ENCODE results near the gene CACNG6.
"Not testable (repeated sequence)": the region's sequence is repeated elsewhere in the genome, so short reads cannot be mapped to it uniquely, and the experiment has no call there.

Gene CACNG6

DNA sequence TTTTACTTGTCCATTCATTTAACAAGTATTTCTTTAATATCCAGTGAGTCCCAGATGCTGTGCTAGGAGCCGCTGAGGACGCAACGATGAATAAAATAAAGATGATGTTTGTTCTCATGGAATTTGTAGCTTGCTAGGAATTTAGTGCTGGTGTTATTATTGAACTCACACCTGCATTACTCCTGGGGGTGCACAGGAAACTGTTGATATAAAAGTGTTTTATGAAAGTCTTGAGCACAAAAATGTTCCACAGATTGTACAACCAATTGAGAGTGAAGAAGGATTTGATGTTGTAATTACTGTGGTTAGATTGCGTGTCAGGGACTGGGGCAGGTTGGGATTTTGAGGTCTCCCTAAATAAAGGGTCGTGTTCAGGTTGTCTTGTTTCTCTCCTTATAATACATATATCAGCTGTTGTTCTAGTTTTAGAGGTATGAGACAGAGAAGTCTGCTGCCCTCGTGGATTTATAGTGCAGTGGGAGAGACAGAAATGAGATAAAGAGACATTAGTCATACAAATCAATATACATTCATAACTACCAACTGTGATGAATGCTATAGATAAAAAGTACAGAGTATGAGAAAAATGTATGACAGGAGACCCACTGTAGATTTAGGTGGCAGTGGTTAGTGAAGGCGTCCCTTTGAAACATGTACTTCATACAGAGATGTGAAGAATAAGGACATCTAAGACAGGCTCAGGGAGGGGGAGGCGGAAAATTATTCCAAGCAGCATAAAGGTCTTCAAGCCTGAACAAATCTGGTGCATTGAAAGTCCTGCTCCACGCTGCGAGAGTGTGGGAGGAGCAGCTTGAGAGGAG, 11.3 kb downstream of the CACNG6 start:
- DNase-seq: no peak

GRCh38 chr19:54009440-54009839, 18.0 kb downstream of the CACNG6 start:
- DNase-seq: no peak

GRCh38 chr19:54010474-54010873, 19.0 kb downstream of the CACNG6 start:
- DNase-seq: no peak

GRCh38 chr19:54011507-54012211, 20.2 kb downstream of the CACNG6 start:
- DNase-seq: no peak

DNA sequence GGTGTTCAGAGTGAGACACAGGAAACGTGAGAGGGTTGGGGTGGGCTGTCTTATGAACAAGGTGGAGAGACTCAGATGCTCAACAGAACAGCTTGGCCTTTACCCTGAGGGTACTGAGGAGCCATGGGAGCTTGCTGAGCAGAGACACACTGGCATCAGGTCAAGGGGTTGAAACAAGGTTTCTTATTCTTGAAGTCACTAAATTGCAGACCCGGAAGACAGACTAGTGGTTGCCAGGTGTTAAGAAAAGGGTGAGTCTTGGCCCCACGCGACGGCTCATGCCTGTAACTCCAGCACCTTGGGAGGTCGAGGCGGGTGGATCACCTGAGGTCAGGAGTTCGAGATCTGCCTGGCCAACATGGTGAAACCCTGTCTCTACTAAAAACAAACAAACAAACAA, 22.4 kb downstream of the CACNG6 start:
- DNase-seq: no peak

GRCh38 chr19:54014920-54015560, 23.6 kb downstream of the CACNG6 start:
- DNase-seq: peak; percentile 37

- no peak for DNase-seq
Observed at GRCh38 chr19:54017261-54017660, 25.8 kb downstream of the CACNG6 start.

- DNase-seq: no peak
Observed at GRCh38 chr19:54021363-54021762, 29.9 kb downstream of the CACNG6 start.

- no peak for DNase-seq
Observed at GRCh38 chr19:54021932-54022331, 30.5 kb downstream of the CACNG6 start.

DNA sequence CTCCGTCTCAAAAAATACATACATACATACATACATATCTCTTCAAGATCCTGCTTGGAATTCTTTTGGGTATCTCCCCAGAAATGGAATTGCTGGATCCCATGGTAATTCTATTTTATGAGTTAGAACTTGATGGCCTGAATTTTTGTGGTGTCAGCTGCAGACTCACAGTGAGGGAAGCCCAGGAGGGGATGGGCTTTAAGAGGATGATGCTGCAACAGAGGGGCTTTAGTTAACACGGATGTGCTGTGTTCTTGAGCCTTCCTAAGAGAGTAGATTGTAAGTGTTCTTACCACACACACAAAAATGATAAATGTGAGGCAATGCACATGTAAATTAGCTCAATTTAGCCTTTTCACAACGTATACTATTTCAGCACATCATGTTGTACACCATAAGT, 31.8 kb downstream of the CACNG6 start:
- no peak for DNase-seq

DNA sequence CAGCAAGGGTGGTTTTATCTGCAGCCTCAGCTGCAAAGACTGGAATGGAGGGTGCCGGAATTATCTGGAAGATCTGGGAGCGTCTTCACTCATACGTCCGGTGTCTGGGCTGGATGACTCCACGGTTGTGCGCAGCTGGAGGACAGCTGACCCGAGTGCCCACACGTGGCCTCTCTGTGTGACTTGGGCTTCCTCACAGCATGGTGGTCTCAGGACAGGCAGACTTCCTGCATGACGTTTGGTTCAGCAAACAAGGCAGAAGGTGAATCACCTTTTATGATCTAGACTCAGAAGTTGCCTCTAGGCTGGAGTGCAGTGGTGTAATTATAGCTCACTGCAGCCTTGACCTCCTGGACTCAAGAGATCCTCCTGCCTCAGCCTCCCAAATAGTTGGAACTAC, 33.2 kb downstream of the CACNG6 start:
- DNase-seq: no peak

DNA sequence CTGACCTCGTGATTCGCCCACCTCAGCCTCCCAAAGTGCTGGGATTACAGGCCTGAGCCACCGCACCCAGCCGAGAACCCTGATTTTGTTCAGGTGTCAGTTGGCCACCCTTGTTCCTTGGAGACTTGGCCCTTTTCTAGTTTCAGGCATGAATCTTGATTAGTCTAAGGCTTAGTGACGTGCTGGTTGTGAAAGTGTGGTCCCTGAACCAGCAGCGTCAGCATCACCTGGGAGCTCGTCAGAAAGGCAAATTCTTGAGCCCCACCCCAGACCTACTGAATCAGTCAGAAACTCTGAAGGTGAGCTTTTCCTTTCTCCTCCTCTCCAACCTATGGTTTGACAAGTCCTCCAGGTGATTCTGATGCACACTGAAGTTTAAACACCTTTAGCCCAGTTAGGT, 35.2 kb downstream of the CACNG6 start:
- no peak for DNase-seq

DNA sequence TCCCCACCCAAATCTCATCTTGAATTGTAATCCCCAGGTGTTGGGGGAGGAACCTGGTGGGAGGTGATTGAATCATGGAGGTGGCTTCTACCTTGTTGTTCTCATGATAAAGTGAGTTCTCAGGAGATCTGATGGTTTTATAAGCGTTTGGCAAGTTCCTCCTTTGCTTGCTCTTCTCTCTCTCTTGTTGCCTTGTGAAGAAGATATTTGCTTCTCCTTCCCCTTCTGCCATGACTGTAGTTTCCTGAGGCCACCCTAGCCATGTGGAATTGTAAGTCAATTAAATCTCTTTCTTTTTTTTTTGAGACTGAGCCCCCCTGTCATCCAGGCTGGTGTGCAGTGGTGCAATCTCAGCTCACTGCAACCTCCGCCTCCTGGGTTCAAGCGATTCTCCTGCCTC, 37.9 kb downstream of the CACNG6 start:
- no peak for DNase-seq

- no peak for DNase-seq
Observed at GRCh38 chr19:54029930-54030490, 38.6 kb downstream of the CACNG6 start.

- DNase-seq: no peak
Observed at GRCh38 chr19:54030895-54031586, 39.6 kb downstream of the CACNG6 start.

- DNase-seq: no peak
Observed at GRCh38 chr19:54035215-54036178, 44.1 kb downstream of the CACNG6 start.

- DNase-seq: not testable (repeated sequence)
Observed at GRCh38 chr19:54036542-54036941, 45.1 kb downstream of the CACNG6 start.

DNA sequence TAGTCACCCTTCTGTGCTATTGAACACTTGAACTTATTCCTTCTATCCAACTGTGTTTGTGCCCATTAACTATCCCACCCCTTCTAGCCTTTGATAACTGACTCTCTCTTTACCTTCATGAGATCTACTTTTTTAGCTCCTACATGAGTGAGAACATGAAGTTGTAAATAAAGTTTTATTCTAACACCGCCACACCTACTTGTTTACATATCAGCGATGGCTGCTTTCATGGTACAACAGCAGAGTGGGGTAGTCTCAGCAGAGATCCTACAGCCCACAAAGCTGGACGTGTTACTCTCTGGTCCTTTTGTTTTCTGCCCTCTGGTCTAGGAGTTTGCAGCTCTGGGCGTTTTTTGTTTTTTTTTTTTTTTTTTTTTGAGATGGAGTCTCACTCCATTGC, 48.6 kb downstream of the CACNG6 start:
- no peak for DNase-seq

DNA sequence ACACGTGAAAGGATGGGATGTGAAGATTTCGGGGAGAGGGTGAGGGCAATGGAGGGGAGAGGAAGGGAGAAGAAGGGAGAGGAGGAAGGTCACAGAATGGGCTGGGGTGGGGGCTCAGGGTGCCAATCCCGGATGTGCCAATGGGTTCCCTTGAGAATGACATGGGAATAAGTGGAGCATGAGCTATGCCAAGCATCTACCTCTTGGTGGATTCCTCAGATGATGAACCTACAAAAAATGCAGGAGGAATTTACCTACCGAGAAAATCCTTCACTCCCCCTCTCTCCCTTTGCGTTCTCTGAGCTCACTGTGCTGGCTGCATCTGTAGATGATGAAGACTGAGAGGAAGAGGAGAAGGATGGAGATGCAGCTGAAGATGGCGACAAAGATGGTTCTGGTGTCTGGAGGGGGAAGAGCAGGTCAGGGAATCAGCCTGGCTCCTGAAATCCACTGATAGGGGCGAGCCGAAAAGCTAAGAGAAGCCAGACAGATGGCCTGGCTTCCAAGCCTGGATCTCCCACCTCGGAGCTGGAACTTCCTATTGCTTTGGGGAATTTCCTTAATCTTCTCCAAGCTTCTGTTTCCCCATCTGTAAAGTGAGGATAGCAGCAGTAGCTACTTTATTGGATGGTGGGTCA, 50.7 kb downstream of the CACNG6 start:
- no peak for DNase-seq

DNA sequence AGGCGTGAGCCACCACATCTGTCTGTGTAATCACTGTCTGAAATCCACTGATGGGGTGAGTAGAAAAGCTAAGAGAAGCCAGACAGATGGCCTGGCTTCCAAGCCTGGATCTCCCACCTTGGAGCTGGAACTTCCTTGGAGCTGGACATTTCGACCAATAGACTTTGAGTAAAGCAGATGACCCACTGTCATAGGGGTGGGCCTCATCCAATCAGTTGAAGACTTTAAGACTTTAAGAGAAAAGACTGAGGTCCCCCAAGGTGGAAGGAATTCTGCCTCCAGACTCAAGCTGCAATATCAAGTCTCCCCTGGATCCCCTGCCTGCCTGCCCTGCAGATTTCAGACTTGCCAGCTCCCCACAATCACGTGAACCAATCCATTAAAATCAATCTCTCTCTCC, 51.6 kb downstream of the CACNG6 start:
- DNase-seq: no peak

- no peak for DNase-seq
Observed at GRCh38 chr19:54045771-54046170, 54.3 kb downstream of the CACNG6 start.
